ENCODE results near the gene DNAJB4.

DNAJB4 gene

DNA sequence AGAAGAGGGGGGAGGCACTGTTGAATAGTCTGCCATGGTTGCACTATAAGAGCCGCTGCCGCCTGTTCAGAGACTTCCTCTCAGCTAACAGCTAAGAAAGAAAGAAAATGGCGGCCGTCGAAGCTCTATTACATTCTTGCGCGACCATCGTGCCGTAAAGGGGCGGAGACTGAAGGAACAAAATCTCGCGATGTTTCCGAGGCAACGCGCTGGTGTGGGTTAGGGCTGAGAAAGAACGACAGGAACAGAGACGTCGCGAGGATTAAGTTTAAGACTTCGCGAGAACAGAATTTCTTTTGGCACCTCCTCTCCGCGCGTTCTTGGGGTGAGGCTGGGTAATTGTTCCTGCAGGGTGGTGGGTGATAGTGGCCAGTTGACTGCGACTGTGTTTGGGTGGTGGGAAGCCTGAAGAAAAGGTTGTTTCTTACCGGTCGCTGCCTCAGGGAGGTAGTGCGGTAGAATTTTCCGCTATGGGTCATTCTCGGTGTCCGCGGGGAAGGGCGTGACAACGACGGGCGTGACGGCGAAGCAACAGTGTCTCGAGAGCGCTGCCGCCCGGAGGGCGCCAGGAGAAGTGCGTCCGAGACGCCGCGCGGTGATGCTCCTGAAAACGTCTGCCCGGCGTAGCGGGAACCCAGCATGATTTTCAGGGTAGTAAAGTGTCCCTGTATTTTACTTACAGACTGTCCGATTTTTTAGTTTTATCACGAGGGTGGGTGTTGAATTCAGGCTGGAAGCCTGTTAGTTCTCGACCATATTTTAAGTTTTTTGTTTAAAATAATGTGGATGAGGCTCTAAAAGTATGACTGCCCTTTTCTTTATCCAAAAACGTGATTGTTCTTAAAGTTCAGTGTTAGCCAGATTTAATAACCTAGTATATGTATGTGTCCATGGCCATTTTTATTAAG is 25.5 kb upstream of the DNAJB4 start, which contains the start of gene FUBP1:
Gene FUBP1, minus strand, starts transcription at position 104 of the 908 bp plus-strand sequence. Its CDS starts 68 bp downstream, at position 36.
- TF ChIP-seq GATA2 (IDR thresholded peaks at IDR 0.05; ENCODE audit: low read depth, low read length) (no peak), GATA3 (IDR thresholded peaks at IDR 0.05; ENCODE audit: low read depth, low read length) (no peak)

DNA sequence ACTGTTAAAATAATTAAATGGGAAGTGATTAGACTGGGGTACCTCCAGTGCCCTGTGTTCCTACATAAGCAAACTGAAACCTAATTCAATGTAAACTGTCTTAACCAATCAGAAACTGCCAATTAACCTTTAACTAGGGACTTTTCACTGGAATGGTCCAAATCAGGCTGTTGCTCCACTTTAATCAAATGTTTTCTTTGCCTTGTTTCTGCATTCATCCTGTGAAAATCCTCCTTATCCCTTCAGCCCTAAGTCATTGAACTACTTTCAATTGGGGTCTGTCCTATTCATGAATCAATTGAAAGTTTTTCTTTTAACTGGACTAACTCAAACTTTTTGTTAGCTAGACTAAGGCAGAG is 20.8 kb upstream of the DNAJB4 start:
- TF ChIP-seq GATA3 (IDR thresholded peaks at IDR 0.05; ENCODE audit: low read depth, low read length): no peak
- no peak for TF ChIP-seq GATA2 (IDR thresholded peaks at IDR 0.05; ENCODE audit: low read depth, low read length)

DNA sequence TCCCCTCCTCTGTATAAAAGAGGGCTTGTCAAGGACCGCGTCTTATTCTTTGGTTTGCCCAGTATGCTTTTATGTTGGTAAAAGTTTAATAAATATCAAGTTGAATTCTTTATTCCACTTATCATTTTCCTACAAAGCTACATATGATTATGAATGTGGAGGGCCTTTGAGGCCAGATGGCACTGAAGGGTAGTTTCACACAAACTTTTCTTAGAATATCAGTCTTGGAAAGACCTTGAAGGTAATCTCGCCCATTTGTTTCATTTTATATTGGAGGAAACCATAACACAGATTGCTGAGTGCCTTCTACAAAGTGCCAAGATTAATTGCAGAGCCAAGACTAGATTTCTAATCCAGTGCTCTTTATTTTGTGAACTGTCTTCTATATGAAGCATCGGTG is 20.1 kb upstream of the DNAJB4 start:
- TF ChIP-seq GATA2 (IDR thresholded peaks at IDR 0.05; ENCODE audit: low read depth, low read length) (no peak), GATA3 (IDR thresholded peaks at IDR 0.05; ENCODE audit: low read depth, low read length) (no peak)

DNA sequence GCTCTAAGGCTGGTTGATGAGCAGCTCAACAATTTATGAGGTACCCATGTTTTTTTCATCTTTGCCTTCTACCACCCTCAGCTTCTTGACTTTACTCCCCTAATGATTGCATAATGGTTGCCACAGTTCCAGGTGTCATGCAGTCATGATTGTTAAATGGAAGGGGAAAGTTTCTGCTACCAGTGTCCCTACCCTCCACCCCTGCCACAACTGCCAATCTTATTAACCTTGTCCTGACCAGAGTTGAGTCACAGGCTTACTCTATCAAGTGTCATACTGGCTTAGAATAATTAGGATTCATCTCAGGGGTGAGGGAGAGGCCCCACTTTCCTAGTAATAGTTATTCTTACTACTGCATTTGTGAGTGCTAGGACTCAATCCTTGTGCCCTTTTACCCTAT is 17.9 kb upstream of the DNAJB4 start:
- TF ChIP-seq GATA3 (IDR thresholded peaks at IDR 0.05; ENCODE audit: low read depth, low read length): no peak
- TF ChIP-seq GATA2 (IDR thresholded peaks at IDR 0.05; ENCODE audit: low read depth, low read length): no peak

DNA sequence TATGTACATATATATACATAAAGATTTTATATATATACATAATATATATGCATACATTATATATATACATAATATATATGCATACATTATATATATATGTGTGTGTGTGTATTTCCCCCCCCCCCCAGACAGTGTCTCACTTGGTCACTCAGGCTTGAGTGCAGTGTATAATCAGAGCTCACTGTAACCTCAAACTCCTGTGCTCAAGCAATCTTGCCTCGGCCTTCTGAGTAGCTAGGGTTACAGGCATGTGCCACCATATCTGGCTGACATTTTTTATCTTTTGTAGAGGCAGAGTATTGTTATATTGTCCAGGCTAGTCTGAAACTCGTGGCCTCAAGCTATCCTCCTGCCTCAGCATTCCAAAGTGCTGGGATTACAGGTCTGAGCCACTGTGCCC is 16.8 kb upstream of the DNAJB4 start:
- no peak for TF ChIP-seq GATA2 (IDR thresholded peaks at IDR 0.05; ENCODE audit: low read depth, low read length)
- no peak for TF ChIP-seq GATA3 (IDR thresholded peaks at IDR 0.05; ENCODE audit: low read depth, low read length)

DNA sequence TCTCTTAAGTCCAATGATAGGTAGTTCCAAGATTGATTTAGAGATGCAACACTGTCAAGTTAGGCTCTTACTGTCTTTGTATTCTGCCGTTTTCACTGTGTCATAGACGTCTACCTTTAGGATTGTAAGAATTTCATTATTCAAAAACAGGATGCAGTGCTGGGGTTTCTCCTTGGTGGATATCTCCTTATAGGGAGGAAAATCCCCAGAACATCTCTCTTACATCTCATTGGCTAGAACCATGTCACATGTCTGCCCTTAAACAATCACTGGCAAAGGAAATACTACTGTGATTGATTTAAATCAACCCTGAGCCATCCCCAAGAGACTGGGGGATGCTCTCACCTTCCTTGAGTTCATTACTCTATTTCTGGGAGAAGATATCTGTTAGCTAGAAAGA is 15.0 kb upstream of the DNAJB4 start:
- TF ChIP-seq GATA2 (IDR thresholded peaks at IDR 0.05; ENCODE audit: low read depth, low read length): no peak
- TF ChIP-seq GATA3 (IDR thresholded peaks at IDR 0.05; ENCODE audit: low read depth, low read length): no peak

DNA sequence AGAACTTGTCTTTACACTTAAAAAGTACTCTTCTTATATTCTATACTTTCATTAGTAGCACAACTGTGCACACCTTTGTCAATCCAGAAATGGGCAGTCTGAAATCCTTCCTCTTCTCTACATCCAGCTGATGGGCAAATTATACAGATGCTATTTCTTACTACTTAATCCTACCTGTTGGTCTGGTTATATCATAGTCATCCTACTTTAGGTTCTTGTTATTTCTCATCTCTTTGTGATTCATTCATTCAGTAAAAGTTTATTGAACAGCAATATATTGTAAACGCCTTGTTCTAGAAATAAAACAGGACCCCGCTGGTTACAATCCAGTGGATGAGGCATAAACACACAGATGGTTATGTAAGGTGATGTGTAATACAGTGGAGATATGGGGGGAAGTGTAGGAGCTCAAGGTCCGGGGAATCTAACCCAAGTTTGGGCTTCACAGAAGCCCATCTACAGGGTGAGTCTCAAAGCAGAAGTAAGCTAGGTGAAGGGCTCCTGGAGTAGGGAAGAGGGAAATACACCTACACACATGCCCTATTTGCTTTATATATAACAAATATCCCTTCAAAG is 14.0 kb upstream of the DNAJB4 start:
- TF ChIP-seq GATA2 (IDR thresholded peaks at IDR 0.05; ENCODE audit: low read depth, low read length) (no peak), GATA3 (IDR thresholded peaks at IDR 0.05; ENCODE audit: low read depth, low read length) (no peak)

DNA sequence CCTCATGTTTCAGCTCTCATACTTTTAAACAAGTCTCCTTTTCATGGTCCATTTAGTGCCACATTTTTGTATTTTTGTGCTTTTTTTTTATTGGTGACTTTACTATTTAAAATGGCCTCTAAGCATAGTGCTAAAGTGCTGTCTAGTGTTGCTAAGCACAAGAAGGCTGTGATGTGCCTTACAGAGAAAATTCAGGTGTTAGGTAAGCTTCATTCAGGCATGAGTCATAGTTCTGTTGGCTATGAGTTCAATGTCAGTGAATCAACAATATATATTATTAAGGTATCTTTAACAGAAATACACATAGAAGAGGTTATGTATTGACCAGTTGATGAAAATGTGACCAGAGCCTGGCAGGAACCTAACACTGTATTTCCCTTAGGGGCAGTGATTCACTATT is 13.1 kb upstream of the DNAJB4 start:
- no peak for TF ChIP-seq GATA2 (IDR thresholded peaks at IDR 0.05; ENCODE audit: low read depth, low read length)
- TF ChIP-seq GATA3 (IDR thresholded peaks at IDR 0.05; ENCODE audit: low read depth, low read length): no peak

DNA sequence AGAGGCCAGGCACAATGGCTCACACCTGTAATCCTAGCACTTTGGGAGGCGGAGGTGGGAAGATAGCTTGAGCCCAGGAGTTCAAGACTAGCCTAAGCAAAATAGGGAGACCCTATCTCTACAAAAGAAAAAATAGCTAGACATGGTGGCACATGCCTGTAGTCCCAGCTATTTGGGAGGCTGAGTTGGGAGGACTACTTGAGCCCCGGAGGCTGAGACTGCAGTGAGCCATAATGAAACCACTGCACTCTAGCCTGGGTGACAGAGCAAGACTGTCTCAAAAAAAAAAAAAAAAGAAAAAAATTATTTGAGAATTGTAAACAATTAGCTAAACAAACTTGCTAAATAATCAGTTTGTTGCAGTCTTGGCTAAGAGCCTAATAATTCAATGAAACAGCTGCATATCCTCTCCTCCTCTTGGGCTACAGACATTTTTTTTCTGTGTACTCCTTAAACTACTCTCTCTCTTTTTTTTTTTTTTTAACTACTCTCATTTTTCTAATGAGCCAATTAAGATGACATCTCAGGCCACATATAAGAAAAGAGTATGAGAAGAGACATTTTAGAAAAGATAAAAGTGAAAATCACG is 10.5 kb upstream of the DNAJB4 start:
- TF ChIP-seq GATA3 (IDR thresholded peaks at IDR 0.05; ENCODE audit: low read depth, low read length) (no peak), GATA2 (IDR thresholded peaks at IDR 0.05; ENCODE audit: low read depth, low read length) (no peak)

DNA sequence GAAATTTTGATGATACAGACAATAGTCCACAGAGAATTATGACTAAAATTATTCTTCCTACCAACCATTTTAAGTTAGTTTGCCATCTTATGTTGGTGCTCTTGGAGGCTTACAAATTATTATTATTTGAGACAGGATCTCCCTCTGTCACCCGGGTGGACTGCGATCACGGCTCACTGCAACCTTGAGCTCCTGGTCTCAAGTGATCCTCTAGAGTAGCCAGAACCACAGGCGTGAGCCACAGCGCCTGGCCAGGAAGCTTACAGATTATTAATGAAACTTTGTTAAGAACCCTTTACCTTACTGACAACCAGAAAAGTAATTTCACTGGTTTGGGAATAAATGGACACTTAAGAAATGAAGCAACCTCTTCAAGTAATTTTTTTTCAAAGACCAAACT is 8.0 kb upstream of the DNAJB4 start:
- TF ChIP-seq GATA3 (IDR thresholded peaks at IDR 0.05; ENCODE audit: low read depth, low read length) (no peak), GATA2 (IDR thresholded peaks at IDR 0.05; ENCODE audit: low read depth, low read length) (no peak)

DNA sequence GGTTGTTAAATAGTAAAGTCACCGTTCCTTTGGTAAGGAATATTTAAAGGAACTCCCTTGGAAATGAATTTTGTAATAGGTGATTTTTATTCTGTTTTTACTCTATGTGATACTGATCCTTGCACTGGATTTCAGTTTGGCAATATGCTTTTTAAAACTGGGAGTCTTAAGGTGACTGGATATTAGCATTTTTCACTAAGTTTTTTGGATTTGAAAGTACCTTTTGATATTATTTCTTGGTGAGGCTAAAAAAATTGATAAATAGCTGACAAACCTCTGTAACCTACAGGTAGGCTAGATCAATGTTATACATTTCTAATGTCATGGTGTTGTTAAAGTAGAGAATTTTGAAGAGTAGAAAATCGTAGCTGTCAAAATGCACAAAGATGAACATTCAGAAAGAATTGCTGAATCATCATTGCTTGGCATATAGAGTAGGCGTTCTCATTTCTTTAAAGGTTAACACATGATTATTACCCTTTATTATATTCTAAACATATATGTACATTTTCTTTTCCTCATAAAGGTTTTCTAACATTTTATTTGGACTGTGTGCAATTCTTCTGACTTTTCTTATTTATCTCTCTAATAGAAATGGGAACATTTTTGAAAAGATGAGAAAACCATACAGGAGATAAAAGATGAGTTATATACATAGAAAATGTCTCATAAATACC is 1.5 kb upstream of the DNAJB4 start:
- TF ChIP-seq GATA2 (IDR thresholded peaks at IDR 0.05; ENCODE audit: low read depth, low read length) (no peak), GATA3 (IDR thresholded peaks at IDR 0.05; ENCODE audit: low read depth, low read length) (no peak)

DNA sequence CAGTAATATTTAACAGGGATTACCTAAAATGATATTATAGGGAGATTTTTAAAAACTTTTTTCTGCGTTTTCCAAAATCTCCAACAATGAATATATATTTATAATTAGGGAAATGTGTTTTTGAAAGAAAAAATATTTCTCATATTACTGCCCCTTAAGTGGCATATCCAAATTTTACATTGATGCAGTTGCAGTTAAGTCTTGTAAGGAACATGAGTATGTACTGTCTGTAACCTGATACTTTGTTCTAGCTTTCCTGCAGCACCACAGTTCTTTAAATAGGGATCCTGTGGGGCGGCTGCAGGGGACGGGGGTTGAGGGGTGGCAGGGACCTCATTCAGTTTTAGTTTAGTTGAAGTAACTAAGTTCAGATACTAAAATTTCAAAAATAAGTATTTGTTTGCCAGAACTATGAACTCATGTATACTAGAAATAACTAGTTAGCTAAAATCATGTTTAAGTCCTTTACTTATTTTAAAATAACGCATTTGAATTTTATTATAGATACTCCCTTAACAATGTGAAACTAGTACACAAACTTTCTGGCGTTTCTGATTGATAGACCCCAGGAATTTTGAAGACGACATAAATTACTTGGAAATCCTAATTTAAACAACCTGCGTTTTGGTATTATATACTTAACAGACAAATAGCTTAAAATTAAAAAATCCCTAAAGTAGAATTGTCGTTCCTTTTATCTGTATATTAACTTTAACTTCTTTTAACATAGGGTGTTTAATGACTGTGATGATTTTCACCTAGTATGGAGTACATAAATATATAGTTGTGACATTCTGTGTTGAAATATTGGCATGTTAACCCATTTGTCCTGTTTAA is 639 bp upstream of the DNAJB4 start:
- TF ChIP-seq GATA3 (IDR thresholded peaks at IDR 0.05; ENCODE audit: low read depth, low read length): no peak
- no peak for TF ChIP-seq GATA2 (IDR thresholded peaks at IDR 0.05; ENCODE audit: low read depth, low read length)

DNA sequence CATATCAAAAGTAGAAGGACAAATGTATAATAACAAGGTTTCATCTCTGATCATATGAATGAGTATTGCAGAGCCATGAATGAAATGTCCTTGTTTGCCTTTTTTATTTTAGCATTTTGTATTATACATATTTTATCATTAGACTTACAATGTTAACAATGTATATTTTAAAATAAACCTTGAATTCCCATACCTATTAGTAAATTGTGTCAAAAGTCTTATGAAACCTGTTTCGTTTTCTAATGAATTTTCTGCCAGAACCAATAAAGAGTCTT is 646 bp downstream of the DNAJB4 start:
- TF ChIP-seq GATA3 (IDR thresholded peaks at IDR 0.05; ENCODE audit: low read depth, low read length) (no peak), GATA2 (IDR thresholded peaks at IDR 0.05; ENCODE audit: low read depth, low read length) (no peak)

DNA sequence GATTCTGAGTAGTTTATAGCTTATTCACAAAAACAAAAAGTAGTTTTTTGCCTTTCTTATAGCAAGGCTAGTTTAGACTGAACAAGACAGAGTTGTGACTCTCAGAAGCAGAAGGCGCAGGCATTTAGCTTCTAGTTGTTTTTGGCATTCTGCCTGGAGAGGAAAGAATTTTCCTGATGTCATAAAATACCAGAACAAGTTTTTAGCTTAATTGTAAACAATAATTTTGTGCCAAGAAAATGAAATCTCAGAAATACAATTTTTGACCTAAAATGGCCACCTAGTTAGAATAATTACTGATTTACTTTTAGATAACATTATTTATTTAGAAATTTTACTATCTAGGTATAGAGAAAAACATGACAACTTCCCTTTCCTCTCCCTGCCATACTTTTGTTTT is 1.0 kb downstream of the DNAJB4 start:
- TF ChIP-seq GATA2 (IDR thresholded peaks at IDR 0.05; ENCODE audit: low read depth, low read length): no peak
- no peak for TF ChIP-seq GATA3 (IDR thresholded peaks at IDR 0.05; ENCODE audit: low read depth, low read length)

Data from SH-SY5Y (cell line).